Measurements from ENCODE around the gene MAGOH. TPM values are rescaled to one million over a fixed set of nuclear protein-coding genes. Genes with fewer than 3 reads are reported as not detected.

The MAGOH gene
- polyA plus RNA-seq, 1 of the 3 experiments (the other 2 are of a cell fraction), result 26.5 TPM

- no peak overlapping the region for H3K9ac ChIP-seq
- TF ChIP-seq FOXJ3 (CRISPR knock-in tag; IDR thresholded peaks at IDR 0.05) (no peak), USF2 (IDR thresholded peaks at IDR 0.05; ENCODE audit: borderline replicate concordance, low read depth, low read length) (no peak), ELF1 (IDR thresholded peaks at IDR 0.05) (no peak), NFIC (IDR thresholded peaks at IDR 0.05; ENCODE audit: borderline replicate concordance) (no peak), TAF1 (IDR thresholded peaks at IDR 0.05; ENCODE audit: borderline replicate concordance, low read depth, low read length) (no peak), MAX (IDR thresholded peaks at IDR 0.05; ENCODE audit: low read depth) (no peak), TCF12 (IDR thresholded peaks at IDR 0.05) (no peak), EZH2phosphoT487 (IDR thresholded peaks at IDR 0.05; ENCODE audit: borderline replicate concordance, low read depth) (no peak), NRF1 (IDR thresholded peaks at IDR 0.05; ENCODE audit: low read depth, low read length) (no peak), MXI1 (IDR thresholded peaks at IDR 0.05; ENCODE audit: low read depth, low read length) (no peak), REST (IDR thresholded peaks at IDR 0.05; ENCODE audit: low read depth, low read length) (no peak), GABPA (IDR thresholded peaks at IDR 0.05; ENCODE audit: low read depth) (no peak), YY1 (IDR thresholded peaks at IDR 0.05; ENCODE audit: low read depth) (no peak)
- TF ChIP-seq, protein P1, sequence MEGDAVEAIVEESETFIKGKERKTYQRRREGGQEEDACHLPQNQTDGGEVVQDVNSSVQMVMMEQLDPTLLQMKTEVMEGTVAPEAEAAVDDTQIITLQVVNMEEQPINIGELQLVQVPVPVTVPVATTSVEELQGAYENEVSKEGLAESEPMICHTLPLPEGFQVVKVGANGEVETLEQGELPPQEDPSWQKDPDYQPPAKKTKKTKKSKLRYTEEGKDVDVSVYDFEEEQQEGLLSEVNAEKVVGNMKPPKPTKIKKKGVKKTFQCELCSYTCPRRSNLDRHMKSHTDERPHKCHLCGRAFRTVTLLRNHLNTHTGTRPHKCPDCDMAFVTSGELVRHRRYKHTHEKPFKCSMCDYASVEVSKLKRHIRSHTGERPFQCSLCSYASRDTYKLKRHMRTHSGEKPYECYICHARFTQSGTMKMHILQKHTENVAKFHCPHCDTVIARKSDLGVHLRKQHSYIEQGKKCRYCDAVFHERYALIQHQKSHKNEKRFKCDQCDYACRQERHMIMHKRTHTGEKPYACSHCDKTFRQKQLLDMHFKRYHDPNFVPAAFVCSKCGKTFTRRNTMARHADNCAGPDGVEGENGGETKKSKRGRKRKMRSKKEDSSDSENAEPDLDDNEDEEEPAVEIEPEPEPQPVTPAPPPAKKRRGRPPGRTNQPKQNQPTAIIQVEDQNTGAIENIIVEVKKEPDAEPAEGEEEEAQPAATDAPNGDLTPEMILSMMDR (IDR thresholded peaks at IDR 0.05), result no peak
- TF ChIP-seq, protein P2, sequence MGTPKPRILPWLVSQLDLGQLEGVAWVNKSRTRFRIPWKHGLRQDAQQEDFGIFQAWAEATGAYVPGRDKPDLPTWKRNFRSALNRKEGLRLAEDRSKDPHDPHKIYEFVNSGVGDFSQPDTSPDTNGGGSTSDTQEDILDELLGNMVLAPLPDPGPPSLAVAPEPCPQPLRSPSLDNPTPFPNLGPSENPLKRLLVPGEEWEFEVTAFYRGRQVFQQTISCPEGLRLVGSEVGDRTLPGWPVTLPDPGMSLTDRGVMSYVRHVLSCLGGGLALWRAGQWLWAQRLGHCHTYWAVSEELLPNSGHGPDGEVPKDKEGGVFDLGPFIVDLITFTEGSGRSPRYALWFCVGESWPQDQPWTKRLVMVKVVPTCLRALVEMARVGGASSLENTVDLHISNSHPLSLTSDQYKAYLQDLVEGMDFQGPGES (IDR thresholded peaks at IDR 0.05; ENCODE audit: low read depth, low read length), result no peak
- TF ChIP-seq, protein P3, sequence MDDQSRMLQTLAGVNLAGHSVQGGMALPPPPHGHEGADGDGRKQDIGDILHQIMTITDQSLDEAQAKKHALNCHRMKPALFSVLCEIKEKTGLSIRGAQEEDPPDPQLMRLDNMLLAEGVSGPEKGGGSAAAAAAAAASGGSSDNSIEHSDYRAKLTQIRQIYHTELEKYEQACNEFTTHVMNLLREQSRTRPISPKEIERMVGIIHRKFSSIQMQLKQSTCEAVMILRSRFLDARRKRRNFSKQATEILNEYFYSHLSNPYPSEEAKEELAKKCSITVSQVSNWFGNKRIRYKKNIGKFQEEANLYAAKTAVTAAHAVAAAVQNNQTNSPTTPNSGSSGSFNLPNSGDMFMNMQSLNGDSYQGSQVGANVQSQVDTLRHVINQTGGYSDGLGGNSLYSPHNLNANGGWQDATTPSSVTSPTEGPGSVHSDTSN (IDR thresholded peaks at IDR 0.05), result no peak
- no peak overlapping the region for H2AFZ ChIP-seq (ENCODE audit: low read depth)
- no peak for DNase-seq
- no peaks in the 10 kb centered on the region; the same call in 1 of the 2 replicates for H3K79me2 ChIP-seq (ENCODE audit: insufficient read depth)
- 97% methylated on average over 1 of the region's 1 CpG for WGBS (ENCODE audit: low lambda C conversion rate)
- peaks cover 5% of the 10 kb centered on the region for H3F3A ChIP-seq (replicated peaks; ENCODE audit: insufficient read depth)
- no peaks in the 10 kb centered on the region for H3K9me2 ChIP-seq
- H3K4me3 ChIP-seq (ENCODE audit: low read depth in 2 of 2, low read length in 1 of 2), result no peak overlapping the region
- no peaks in the 10 kb centered on the region for H4K20me1 ChIP-seq (ENCODE audit: insufficient read depth)
- ChIA-PET POLR2A (no interaction called here), CTCF (no interaction called here)
- no peaks in the 10 kb centered on the region for H3K4me1 ChIP-seq (ENCODE audit: control insufficient read depth in 1 of 2, insufficient read depth in 2 of 2, low read depth in 1 of 2, low read length in 1 of 2)
- peaks cover 51 to 77% of the 10 kb centered on the region in 2 experiments for H3K36me3 ChIP-seq (replicated peaks in 1 of 2; ENCODE audit: control insufficient read depth in 1 of 2, insufficient read depth in 2 of 2, low read length in 1 of 2)
- no peak overlapping the region for H3K4me2 ChIP-seq
- peaks cover 4% of the 10 kb centered on the region; the same call in 1 of the 2 replicates for H3K9me3 ChIP-seq
- H3K27me3 ChIP-seq (ENCODE audit: insufficient read depth), result no peaks in the 10 kb centered on the region
- H3K27ac ChIP-seq (ENCODE audit: low read depth in 2 of 2, low read length in 1 of 2), result no peak overlapping the region
Observed at GRCh38 chr1:53207726-53208125, 30.6 kb downstream of the MAGOH start.
